ENCODE data around the gene TTC8. TPM values are rescaled to one million over a fixed set of nuclear protein-coding genes. Genes with fewer than 3 reads are reported as not detected.

TTC8 gene
- polyA plus RNA-seq, 3 donors = 2.3 to 3.7 (median 2.7) TPM

DNA sequence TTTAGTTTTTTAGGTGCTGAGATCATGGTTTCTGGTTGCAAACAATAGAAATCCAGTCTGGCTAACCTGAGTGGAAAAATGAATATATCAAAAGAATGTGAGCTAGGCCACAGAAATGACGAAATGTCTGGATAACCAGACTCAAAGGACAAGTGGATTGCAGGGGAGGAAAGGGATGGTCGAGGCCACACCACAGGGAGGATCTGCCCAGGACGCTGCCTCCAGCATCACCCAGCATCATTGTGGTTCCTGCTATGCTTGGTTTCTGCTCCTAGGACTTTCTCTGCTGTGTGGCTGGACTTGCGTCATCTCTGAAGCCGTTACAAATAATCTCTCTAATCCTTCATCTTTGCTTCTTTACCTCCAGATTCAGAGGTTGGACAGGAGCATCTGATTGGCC, 80.4 kb downstream of the TTC8 start:
- Mint-ChIP-seq H3K36me3 (no peaks in the 10 kb centered on the region), H3K27me3 (ENCODE audit: low read depth in 3 of 3) (peaks cover 0 to 8% (median 5%) of the 10 kb centered on the region in 3 donors), H3K4me1 (no peaks in the 10 kb centered on the region), H3K9me3 (peaks cover 0 to 21% (median 8%) of the 10 kb centered on the region in 7 donors), H3K4me3 (no peak overlapping the region), H3K27ac (no peak overlapping the region)
- H4K20me1 ChIP-seq (ENCODE audit: insufficient read depth, low read length) = no peaks in the 10 kb centered on the region
- H3K4me2 ChIP-seq (replicated peaks; ENCODE audit: extremely low read depth, low read length, poor library complexity, severe bottlenecking) = no peak overlapping the region
- intact Hi-C loops (cut with micrococcal nuclease) = no loop called here
- no peak for DNase-seq
- H3K9me3 ChIP-seq (replicated peaks in 1 of 2; ENCODE audit: control insufficient read depth in 1 of 2, insufficient read depth in 1 of 2, low read length in 2 of 2) = peaks cover 0 to 4% of the 10 kb centered on the region in 2 donors
- H3K27me3 ChIP-seq (ENCODE audit: control insufficient read depth in 2 of 2, insufficient read depth in 2 of 2, low read length in 2 of 2) = no peaks in the 10 kb centered on the region
- H2AFZ ChIP-seq (ENCODE audit: insufficient read depth, low read depth, low read length, poor library complexity, severe bottlenecking) = no peak overlapping the region
- no peak overlapping the region for H3K27ac ChIP-seq (ENCODE audit: low read depth in 1 of 2, low read length in 2 of 2)
- no peak overlapping the region for H3K9ac ChIP-seq (ENCODE audit: insufficient read depth, low read length, poor library complexity, severe bottlenecking)
- H3K79me2 ChIP-seq (ENCODE audit: insufficient read depth, low read length) = no peaks in the 10 kb centered on the region
- no peaks in the 10 kb centered on the region for H3K36me3 ChIP-seq (replicated peaks in 1 of 2; ENCODE audit: control insufficient read depth in 1 of 2, insufficient read depth in 2 of 2, low read length in 2 of 2)
- WGBS (ENCODE audit: insufficient coverage) = 50% methylated on average over 1 of the region's 5 CpGs
- TF ChIP-seq, protein P1, sequence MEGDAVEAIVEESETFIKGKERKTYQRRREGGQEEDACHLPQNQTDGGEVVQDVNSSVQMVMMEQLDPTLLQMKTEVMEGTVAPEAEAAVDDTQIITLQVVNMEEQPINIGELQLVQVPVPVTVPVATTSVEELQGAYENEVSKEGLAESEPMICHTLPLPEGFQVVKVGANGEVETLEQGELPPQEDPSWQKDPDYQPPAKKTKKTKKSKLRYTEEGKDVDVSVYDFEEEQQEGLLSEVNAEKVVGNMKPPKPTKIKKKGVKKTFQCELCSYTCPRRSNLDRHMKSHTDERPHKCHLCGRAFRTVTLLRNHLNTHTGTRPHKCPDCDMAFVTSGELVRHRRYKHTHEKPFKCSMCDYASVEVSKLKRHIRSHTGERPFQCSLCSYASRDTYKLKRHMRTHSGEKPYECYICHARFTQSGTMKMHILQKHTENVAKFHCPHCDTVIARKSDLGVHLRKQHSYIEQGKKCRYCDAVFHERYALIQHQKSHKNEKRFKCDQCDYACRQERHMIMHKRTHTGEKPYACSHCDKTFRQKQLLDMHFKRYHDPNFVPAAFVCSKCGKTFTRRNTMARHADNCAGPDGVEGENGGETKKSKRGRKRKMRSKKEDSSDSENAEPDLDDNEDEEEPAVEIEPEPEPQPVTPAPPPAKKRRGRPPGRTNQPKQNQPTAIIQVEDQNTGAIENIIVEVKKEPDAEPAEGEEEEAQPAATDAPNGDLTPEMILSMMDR (IDR thresholded peaks at IDR 0.05) = no peak
- H3K4me3 ChIP-seq (replicated peaks in 1 of 3; ENCODE audit: low read depth in 2 of 3, low read length in 3 of 3) = no peak overlapping the region
- H3K4me1 ChIP-seq (ENCODE audit: control insufficient read depth in 1 of 2, insufficient read depth in 2 of 2, low read length in 2 of 2) = no peaks in the 10 kb centered on the region

DNA sequence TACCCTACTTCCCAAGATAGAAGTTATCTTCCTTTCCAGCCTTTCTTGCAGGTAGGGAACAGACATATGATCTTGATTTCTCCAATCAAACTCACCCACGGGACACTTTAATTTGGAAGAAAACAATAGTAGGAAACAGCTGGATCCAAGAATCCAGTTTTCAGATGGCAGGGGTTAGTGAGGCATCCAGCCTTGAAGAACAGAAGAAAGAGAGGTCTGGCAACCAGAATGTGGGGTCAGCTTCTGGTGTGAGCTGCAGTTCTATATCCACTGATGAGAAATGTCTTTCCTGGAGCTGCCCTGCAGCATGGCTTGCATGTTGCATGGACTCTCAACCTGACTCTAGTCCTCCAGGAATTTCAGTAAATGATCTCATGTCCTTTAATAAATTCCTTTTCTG, 83.8 kb downstream of the TTC8 start:
- whole genome bisulfite sequencing (ENCODE audit: insufficient coverage) = 88% methylated on average over 1 of the region's 1 CpG
- H3K4me3 ChIP-seq (replicated peaks in 1 of 3; ENCODE audit: low read depth in 2 of 3, low read length in 3 of 3) = no peak overlapping the region
- no peak for DNase-seq
- H3K4me2 ChIP-seq (replicated peaks; ENCODE audit: extremely low read depth, low read length, poor library complexity, severe bottlenecking) = no peak overlapping the region
- H3K4me3 Mint-ChIP-seq = no peak overlapping the region
- H3K27ac ChIP-seq (ENCODE audit: low read depth in 1 of 2, low read length in 2 of 2) = no peak overlapping the region
- peaks cover 0 to 21% (median 9%) of the 10 kb centered on the region in 7 donors for H3K9me3 Mint-ChIP-seq
- no peak overlapping the region for H2AFZ ChIP-seq (ENCODE audit: insufficient read depth, low read depth, low read length, poor library complexity, severe bottlenecking)
- H3K27ac Mint-ChIP-seq = no peak overlapping the region
- no peaks in the 10 kb centered on the region for H3K4me1 ChIP-seq (ENCODE audit: control insufficient read depth in 1 of 2, insufficient read depth in 2 of 2, low read length in 2 of 2)
- H3K36me3 ChIP-seq (replicated peaks in 1 of 2; ENCODE audit: control insufficient read depth in 1 of 2, insufficient read depth in 2 of 2, low read length in 2 of 2) = no peaks in the 10 kb centered on the region
- no peaks in the 10 kb centered on the region for H3K36me3 Mint-ChIP-seq
- no peaks in the 10 kb centered on the region for H4K20me1 ChIP-seq (ENCODE audit: insufficient read depth, low read length)
- TF ChIP-seq, protein P1 (IDR thresholded peaks at IDR 0.05) = no peak
- H3K27me3 Mint-ChIP-seq (ENCODE audit: low read depth in 3 of 3) = peaks cover 2 to 3% (median 3%) of the 10 kb centered on the region in 3 donors
- H3K4me1 Mint-ChIP-seq = no peaks in the 10 kb centered on the region
- no peaks in the 10 kb centered on the region for H3K27me3 ChIP-seq (ENCODE audit: control insufficient read depth in 2 of 2, insufficient read depth in 2 of 2, low read length in 2 of 2)
- H3K9me3 ChIP-seq (replicated peaks in 1 of 2; ENCODE audit: control insufficient read depth in 1 of 2, insufficient read depth in 1 of 2, low read length in 2 of 2) = peaks cover 0 to 9% of the 10 kb centered on the region in 2 donors
- no peak overlapping the region for H3K9ac ChIP-seq (ENCODE audit: insufficient read depth, low read length, poor library complexity, severe bottlenecking)
- intact Hi-C loops (cut with micrococcal nuclease) = no loop called here
- H3K79me2 ChIP-seq (ENCODE audit: insufficient read depth, low read length) = no peaks in the 10 kb centered on the region

Data from CD14-positive monocyte (primary cell).